Measurements from ENCODE around the gene EIF2S1.

DNA sequence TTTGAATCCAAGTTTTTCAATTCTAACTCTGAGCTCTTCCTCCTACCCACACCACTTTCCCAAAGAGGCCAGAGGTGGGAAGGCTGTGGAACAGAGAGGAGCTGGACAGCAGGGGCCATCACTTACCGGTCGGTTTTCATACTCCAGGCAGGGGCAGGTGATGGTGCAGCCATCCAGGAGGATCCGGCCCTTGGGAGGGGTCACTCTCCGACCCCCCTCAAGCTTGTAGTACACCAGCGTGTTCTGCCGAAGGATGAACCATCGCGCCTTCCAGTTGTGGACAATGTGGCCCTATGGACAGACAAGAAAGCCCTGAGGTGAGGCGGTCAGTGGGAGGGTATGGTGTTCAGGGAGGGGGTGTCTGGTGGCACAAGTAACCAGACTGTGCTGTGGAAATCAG, 37.4 kb downstream of the EIF2S1 start:
- TF ChIP-seq POLR2A (IDR thresholded peaks at IDR 0.05) (no peak), CTCF (IDR thresholded peaks at IDR 0.05) (no peak)

Measured in heart left ventricle (tissue), 13 donors.